Rectal smooth muscle tissue (tissue), 1 donor: ENCODE measurements around the gene AIMP2.
"Not testable (repeated sequence)": the region's sequence is repeated elsewhere in the genome, so short reads cannot be mapped to it uniquely, and the experiment has no call there.

Source experiments
- H3K27ac ChIP-seq: one replicate; pipeline ENCODE4 v1.7.0; 2013; ENCODE audit warnings: low read depth, low read length, inconsistent platforms
- H3K27me3 ChIP-seq: one replicate; pipeline ENCODE4 v1.7.0; 2013; ENCODE audit warnings: low read length; ENCODE audit not compliant: control insufficient read depth, insufficient read depth
- H3K36me3 ChIP-seq: one replicate; pipeline ENCODE4 v1.7.0; 2013; ENCODE audit warnings: low read length; ENCODE audit not compliant: control insufficient read depth, insufficient read depth
- H3K4me1 ChIP-seq: one replicate; pipeline ENCODE4 v1.7.0; 2013; ENCODE audit warnings: low read length; ENCODE audit not compliant: control insufficient read depth, insufficient read depth
- H3K4me3 ChIP-seq: one replicate; pipeline ENCODE4 v1.7.0; 2013; ENCODE audit warnings: low read length
- H3K9ac ChIP-seq: one replicate; pipeline ENCODE4 v1.7.0; 2013; ENCODE audit warnings: low read length

AIMP2 gene

DNA sequence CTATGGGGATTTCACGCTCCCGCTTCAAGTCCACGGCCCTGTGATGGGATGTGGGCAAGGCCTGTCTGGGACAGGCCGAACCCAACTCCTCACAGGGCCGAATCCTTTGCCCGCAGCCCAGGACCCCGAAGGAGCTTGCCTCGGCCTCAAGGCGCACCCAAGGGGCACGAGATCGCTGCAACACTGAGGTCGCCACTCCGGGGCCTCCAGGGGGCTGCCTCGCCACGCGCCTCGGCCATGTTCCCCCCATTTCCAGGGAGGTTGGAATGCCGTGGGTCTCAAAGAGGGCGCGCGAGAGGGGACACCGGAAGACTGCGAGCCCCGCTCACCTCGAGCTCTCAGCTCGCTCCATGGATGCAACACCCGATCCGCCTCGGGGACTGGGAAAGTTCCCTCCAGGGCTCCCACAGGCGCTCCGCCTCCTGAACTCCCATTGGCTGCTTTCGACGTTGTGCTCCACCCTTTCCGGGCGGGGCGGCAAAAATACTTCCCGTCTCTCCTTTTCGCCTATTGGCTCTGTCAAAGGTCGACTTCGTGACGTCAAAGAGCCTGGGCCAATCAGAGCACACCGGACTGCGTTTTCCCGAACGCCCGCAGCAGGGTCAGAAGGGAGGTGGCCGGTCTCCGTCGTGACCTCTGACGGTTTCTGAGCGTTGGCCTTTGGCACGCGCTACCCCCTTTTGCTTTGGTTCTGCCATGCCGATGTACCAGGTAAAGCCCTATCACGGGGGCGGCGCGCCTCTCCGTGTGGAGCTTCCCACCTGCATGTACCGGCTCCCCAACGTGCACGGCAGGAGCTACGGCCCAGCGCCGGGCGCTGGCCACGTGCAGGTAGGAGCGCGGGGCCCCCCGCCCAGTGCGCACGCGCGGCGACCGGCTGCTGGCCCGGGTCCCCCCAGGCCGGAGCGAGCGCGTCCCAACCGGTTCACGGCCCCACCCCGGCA lies at the start of gene AIMP2, which contains the start of gene PMS2:
Gene AIMP2, plus strand, starts transcription at position 605 of the 944 bp plus-strand sequence. Its CDS starts 92 bp downstream, at position 697.
Gene PMS2, minus strand, starts transcription at position 382 of the 944 bp plus-strand sequence. Its CDS starts 30 bp downstream, at position 352.
- peak within 1 kb of the TSS; percentile 95 for H3K4me3 ChIP-seq
- no peaks in the 10 kb centered on the region for H3K27me3 ChIP-seq
- H3K36me3 ChIP-seq = no peaks in the 10 kb centered on the region
- H3K9ac ChIP-seq = peak within 1 kb of the TSS; percentile 80
- H3K27ac ChIP-seq = peak within 1 kb of the TSS; percentile 96
- H3K4me1 ChIP-seq = peaks cover 2% of the 10 kb centered on the region

DNA sequence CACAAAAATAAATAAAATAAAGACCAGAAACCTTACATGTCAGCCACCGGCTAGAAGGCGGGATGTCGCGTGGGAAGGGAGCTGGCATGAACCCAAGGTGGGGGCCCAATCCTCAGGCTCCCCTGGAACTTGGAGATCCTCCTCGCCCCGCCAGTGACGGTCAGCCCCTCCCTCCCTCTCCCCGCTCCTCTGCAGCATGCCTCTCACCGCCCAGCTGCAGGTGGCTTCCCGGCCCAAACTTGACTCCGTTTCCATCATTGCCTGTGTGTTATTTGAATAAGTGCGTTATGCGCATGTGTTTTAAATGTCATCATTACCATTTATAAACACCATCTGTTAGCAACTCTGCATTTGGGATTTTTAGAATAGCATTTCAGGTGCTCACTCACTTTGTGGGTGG lies 45.9 kb upstream of the AIMP2 start:
- H3K9ac ChIP-seq, H3K4me1 ChIP-seq, H3K4me3 ChIP-seq, H3K36me3 ChIP-seq, H3K27ac ChIP-seq, H3K27me3 ChIP-seq: not testable (repeated sequence)

DNA sequence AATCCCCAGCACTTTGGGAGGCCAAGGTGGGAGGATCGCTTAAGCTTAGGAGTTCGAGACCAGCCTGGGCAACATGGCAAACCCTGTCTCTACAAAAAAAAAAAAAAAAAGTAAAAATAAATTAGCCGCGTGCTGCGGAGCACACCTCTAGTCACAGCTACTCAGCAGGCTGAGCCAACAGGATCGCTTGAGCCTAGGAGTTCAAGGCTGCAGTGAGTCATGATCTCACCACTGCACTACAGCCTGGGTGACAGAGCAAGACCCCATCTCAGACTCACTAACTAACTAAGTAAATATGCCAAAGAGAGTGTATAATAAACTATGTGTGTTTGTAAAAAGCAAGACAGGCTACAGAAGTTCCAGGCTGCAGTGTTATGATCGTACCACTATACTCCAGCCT lies 45.3 kb upstream of the AIMP2 start:
- not testable (repeated sequence) for H3K27me3 ChIP-seq, H3K9ac ChIP-seq

DNA sequence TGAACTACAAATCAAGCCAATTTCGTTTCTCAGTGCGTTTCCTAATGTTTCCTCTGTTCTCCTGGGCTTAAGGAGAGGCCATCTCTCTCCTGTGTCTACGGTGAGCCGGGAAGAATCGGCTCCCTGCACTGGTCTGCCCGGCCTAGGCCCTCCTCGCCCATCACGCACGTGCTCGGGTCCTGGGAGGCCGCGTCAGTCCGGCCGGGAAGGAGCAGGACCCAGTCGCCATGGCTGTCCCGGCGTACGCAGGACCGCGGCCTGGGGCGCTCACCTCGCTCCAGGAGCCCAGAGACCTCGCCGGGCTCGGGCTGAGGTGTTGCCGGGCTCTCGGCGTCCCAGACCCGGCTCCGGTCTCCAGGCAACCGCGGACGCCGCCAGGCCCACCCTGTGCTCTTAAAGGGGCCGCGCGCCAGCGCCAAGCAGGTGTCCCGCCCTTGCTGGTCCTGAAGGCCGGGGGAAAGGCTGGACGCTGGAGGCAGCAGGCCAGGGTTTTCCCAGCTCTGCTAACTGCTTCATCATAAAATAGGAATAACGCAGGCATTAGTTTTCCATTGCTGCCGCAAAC lies 38.6 kb upstream of the AIMP2 start, which contains the start of gene RSPH10B:
Gene RSPH10B, minus strand, starts transcription at position 343 of the 565 bp plus-strand sequence. CDS start 3,573 bp downstream, outside the sequence.
- not testable (repeated sequence) for H3K4me1 ChIP-seq, H3K9ac ChIP-seq, H3K27me3 ChIP-seq, H3K4me3 ChIP-seq, H3K36me3 ChIP-seq, H3K27ac ChIP-seq

More for the DNA sequence above, 45.3 kb upstream of the AIMP2 start:
- H3K4me3 ChIP-seq, H3K4me1 ChIP-seq, H3K27ac ChIP-seq, H3K36me3 ChIP-seq: not testable (repeated sequence)

DNA sequence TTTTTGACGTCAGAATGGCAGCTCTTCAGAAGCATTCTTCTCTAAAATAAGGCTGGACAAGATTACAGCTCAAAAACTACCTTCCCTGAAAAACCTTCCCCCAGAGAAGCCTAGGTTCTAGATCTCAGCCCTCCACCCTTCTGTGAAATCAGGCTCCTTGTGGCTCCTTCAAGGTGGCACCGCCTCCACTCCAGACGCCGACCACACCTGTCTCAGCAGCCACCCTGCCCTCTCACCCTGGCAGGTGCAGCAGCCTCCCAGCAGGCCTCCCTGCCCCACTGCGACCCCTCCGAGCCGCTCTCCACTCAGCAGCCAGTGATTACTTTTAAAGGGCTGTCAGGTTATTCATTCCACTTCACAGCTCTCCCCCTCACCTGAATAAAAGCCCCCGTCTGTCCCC lies 35.5 kb upstream of the AIMP2 start:
- H3K9ac ChIP-seq, H3K4me1 ChIP-seq, H3K4me3 ChIP-seq, H3K36me3 ChIP-seq, H3K27me3 ChIP-seq, H3K27ac ChIP-seq: not testable (repeated sequence)

DNA sequence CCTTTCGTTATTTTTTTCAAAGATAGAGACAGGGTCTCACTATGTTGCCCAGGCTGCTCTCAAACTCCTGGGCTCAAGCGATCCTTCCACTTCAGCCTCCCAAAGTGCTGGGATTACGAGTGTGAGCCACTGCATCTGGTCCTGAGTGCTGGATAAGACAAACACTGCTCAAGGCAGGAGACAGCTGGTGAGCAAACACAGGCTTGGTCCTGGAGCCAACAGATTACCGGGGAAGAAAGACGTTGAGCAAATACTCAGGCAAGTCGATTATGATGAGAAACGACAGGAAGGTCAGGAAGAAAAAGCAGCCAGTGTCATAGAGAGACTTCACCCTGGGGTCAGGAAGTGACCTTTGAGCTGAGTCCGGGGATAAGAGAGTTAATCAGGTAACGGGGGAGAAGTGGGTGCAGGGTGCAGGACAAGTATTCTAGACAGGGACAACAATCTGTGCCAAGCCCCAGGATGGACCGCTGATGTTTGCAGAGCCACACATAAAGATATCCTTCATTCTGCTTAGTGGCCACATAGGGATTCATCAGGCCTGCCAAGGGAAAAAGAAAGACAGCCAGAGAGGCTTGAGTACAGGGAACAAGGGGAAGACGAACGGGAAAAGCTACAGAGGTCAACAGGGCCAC lies 29.3 kb upstream of the AIMP2 start:
- not testable (repeated sequence) for H3K27me3 ChIP-seq, H3K4me3 ChIP-seq, H3K36me3 ChIP-seq, H3K27ac ChIP-seq, H3K4me1 ChIP-seq, H3K9ac ChIP-seq

DNA sequence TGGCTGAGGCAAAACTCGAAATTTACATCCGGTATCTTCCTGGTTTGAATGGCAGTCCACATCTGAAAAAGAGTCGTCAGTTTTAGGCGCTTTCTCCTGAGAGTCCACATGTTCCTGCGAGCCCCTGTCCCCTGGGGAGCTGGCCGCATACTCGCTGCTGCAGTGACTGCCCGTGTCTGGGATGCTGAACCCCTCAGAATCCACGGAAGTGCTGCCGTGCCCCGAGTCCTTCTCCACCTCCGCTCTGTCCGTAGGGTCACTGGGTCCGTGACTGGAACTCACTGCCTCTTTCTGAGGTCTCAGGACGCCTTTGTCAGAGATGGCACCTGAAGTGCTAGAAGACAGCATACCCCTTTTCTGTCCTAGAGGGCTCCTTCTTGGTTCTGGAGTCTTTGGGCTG lies 22.0 kb upstream of the AIMP2 start:
- not testable (repeated sequence) for H3K27ac ChIP-seq, H3K4me1 ChIP-seq, H3K4me3 ChIP-seq, H3K9ac ChIP-seq, H3K27me3 ChIP-seq, H3K36me3 ChIP-seq

DNA sequence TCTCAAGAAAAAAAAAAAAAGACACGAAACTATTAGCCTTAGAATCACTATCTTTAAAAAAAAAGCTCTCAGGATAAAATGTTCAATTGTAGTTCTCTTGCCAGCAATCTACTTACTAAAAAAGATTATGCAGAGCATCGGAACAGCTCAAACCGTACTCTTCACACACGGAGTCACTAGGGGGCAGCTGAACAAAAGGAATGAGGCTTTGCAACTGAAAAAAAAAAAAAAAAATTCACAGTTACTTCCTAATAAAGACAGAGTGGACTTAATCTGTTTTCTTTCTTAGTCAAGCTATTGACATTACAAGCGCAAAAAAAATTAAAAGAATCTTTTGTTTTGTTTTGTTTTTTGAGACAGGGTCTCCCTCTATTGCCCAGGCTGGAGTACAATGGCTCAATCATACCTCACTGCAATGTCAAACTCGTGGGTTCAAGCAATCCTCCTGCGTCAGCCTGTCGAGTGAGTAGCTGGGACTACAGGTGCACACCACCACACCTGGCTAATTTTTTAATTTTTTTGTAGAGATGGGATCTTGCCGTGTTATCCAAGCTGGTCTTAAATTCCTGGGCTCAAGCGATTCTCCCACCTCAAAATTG lies 11.8 kb upstream of the AIMP2 start:
- H3K36me3 ChIP-seq = peaks cover 9% of the 10 kb centered on the region
- H3K4me3 ChIP-seq = no peak overlapping the region

DNA sequence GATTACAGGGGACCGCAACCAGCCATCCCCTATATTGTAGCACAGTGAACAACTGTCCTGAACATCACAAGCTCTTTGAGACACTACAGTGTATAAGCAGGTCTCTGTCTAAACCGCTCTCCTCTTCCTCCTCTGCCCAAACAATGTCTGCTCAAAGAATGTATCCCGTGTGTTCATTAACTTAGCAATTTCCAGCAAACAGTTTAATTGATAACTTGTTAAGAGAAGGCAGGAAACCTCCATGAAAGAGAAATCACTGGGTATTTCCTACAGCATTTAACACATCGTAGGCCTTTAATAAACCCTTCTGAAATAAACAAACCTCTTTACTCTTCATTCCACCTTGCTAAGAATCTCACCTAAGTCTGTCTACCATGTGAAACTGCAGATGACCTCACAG lies 1.7 kb upstream of the AIMP2 start:
- Histone ChIP-seq H3K4me1 (peaks cover 2% of the 10 kb centered on the region), H3K4me3 (no peak overlapping the region), H3K9ac (no peak overlapping the region), H3K36me3 (no peaks in the 10 kb centered on the region), H3K27ac (no peak overlapping the region), H3K27me3 (no peaks in the 10 kb centered on the region)

More for the DNA sequence above, 11.8 kb upstream of the AIMP2 start:
- no peaks in the 10 kb centered on the region for H3K27me3 ChIP-seq
- H3K4me1 ChIP-seq = peaks cover 4% of the 10 kb centered on the region
- no peak overlapping the region for H3K27ac ChIP-seq
- H3K9ac ChIP-seq = no peak overlapping the region

DNA sequence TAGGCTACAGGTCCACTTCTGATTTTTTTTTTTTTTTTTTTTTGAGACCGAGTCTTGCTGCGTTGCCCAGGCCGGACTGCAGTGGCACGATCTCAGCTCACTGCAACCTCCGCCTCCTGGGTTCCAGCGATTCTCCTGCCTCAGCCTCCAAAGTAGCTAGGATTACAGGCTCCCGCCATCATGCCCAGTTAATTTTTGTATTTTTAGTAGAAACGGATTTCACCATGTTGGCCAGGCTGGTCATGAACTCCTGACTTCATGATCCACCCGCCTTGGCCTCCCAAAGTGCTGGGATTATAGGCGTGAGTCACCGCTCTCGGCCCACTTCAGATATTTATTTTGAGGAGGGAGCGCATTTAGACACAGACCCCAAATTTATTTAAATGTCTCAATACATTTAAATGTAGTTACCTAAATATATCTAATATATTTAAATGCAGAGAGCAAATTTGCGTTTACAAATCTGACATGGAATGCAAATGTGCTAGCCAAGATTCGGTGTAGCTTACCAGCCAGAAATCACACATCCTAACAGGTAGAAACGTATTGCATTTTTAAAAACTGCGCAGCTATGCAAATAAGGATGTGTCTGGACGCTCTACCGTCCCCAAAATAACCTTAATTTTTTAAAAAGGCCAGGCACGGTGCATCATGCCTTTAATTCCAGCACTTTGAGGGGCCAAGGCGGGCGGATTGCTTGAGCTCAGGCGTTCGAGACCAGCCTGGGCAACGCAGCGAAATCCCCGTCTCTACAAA lies 1.1 kb upstream of the AIMP2 start:
- H3K27me3 ChIP-seq, H3K27ac ChIP-seq, H3K4me1 ChIP-seq, H3K36me3 ChIP-seq, H3K9ac ChIP-seq: not testable (repeated sequence)
- H3K4me3 ChIP-seq = peak overlapping the region; percentile 95

DNA sequence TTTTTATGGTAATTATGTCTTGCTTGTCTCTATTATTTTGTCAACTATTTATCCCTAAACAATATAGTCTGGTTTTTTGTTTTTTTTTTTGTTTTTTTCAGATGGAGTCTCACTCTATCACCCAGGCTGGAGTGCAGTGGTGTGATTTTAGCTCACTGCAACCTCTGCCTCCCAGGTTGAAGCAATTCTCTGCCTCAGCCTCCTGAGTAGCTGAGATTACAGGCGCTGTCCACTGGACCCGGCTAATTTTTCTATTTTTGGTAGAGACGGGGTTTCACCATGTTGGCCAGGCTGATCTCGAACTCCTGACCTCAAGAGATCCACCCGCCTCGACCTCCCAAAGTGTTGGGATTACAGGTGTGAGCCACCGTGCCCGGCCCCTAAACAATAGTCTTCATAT lies 1.3 kb downstream of the AIMP2 start:
- not testable (repeated sequence) for H3K4me3 ChIP-seq, H3K4me1 ChIP-seq, H3K9ac ChIP-seq, H3K27me3 ChIP-seq, H3K36me3 ChIP-seq, H3K27ac ChIP-seq

DNA sequence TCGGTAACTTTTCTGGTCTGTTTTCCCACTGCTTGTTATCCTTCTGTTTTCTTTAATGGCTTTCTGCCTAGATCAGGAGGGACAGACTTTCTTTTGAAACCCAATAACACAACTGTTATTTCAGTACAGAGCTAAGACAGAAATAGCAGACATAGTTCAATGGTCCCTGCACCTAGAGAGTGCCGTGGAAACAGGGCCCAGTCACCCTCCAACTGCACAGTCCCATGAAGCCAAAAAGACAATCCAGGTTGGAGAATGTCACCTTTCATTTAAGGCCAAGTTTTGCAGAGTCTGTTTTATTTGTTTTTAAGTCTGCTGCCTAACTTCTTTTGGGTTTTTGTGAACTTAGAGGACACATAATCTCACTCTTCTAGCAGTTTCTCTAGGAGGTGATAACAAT lies 2.5 kb downstream of the AIMP2 start:
- Histone ChIP-seq H3K4me3 (no peak overlapping the region), H3K36me3 (peaks cover 6% of the 10 kb centered on the region), H3K27ac (peak overlapping the region; percentile 27), H3K4me1 (peaks cover 9% of the 10 kb centered on the region), H3K27me3 (no peaks in the 10 kb centered on the region), H3K9ac (no peak overlapping the region)
